GM04504 (cell line): Measurements from ENCODE around the gene BTBD16.

Experiments used
- DNase-seq: peaks from one replicate; pipeline ENCODE4 v3.0.0-alpha.2; 2012; ENCODE audit warnings: low read depth

Gene BTBD16

DNA sequence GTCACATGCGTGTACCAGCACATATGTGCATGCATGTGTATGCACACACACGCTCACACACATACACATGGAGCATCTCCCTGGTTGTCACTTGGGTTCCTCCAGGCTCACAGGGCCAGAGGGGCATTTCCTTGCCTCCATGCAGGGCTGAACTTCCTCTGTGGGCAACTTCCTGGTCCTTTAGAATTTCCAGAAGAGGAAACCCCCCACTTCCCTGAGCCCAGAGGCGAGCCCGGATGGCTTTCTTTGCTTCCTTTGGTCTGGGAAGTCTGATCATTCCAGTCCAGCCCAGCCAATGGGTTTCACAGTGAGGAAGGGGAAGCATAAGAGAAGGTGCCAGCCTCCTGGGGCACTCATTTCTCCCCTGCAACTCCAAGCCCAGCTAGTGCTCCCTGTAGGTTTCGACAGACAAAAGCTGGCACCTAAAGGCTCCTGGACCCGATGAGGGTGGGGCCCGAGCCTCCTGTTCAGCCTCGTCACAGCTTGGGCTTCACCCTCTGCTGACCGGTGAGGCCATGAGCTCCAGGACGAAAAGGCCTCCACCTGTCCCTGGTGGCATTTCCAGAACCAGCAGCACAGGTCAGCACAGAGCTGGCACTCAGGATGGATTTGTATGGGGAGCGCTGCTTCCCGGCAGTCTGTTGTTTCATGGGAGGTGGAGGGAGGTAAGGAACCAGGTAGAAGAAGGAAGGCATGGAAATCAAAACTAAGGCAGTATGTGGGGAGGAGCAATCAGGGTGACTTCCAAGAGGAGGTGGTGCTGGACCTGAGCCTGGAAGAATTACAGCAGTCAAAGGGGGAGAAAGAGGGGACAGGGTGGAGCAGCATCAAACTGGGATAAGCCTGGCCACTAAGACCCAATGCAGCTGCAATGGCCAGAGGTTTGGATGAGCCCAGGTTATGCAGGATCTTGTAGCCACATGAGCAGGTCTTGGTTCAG lies 23.7 kb downstream of the BTBD16 start:
- DNase-seq, result no peak

DNA sequence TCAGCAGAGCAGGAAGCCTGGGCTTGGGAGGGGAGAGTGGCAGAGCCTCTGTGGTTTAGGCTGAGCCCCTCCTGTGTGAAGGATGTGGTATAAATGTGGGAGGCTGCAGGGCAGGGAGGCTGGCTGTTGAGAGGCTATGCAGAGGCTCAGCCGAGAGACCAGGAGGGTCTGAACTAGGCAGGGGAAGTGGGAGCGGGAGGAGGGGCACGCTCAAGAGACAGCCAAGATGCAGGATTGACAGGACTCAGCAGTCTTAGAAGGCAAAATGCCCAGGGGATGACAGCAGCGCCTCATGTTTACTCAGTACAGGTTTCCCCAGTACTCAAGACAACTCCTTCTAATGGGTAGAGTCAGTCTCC lies 24.3 kb downstream of the BTBD16 start:
- DNase-seq, result no peak

DNA sequence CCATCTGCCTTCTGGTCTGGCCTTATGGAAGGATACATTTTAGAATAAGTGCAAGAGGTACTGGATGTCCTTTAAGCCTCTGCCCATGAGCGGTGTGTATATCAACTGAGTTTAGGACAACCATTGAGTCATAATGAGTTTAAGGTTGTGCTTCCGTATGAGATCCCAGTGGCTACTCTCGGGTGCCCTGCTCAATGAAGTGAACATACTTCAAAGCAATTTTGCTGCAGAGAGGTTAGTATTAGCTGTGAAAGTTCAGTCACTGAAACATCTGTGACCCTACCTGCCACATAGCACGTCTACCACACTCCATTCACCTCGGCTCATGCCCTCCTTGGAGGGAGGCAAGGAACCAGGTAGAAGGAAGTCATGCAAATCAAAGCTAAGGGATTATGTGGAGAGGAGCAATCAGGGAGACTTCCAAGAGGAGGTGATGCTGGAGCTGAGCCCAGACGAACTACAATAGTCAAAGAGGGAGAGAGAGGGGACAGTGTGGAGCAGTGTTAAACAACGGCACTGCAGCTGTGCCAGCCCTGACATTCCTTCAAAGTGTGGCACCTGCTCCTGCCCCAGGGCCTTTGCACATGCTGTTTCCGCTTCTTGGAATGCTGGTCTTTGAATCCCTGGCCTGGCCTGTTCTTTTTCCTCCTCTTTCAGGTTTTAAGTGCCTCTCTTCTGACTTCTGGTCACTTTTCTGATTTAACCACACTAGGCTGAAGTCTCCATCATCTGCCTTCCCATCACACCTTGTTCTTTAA lies 25.4 kb downstream of the BTBD16 start:
- no peak for DNase-seq

DNA sequence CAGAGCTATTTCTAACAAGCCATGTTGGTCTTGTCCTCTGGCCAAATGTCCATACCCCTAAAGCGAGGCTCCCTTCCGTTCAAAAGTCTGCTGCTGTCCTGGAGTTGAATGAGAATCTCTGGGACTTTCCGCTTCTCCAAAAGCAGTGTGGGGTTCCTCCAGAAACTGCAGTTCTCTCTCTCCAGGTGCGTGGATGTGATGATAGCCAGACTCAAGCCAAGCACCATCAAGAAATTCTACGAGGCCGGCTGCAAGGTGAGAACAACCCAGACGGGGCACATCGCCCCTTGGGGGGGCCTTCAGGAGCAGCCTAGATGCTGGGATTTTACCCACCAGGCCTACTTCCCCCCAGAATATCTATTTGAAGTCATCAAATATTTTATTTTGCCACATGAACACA lies 26.5 kb downstream of the BTBD16 start:
- DNase-seq, result no peak

DNA sequence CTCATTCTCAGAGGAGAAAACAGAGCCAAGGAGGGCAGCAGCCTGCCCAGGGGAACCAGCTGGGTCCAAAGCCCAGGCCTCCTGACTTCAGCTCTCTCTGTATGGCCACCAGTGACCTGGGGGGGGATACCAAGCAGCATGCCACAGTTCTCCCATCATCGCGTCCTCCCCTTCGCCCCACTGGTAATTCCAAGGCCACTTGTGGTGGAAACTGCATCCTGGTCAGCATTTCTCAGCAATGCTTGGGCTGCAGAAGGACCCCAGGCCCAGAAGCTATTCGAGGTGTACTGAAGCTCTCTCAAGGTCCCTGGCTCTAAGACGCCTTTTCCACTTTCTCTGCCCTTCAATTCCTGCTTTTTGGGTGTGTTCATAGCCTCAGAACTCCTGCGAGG lies 27.1 kb downstream of the BTBD16 start:
- no peak for DNase-seq

DNA sequence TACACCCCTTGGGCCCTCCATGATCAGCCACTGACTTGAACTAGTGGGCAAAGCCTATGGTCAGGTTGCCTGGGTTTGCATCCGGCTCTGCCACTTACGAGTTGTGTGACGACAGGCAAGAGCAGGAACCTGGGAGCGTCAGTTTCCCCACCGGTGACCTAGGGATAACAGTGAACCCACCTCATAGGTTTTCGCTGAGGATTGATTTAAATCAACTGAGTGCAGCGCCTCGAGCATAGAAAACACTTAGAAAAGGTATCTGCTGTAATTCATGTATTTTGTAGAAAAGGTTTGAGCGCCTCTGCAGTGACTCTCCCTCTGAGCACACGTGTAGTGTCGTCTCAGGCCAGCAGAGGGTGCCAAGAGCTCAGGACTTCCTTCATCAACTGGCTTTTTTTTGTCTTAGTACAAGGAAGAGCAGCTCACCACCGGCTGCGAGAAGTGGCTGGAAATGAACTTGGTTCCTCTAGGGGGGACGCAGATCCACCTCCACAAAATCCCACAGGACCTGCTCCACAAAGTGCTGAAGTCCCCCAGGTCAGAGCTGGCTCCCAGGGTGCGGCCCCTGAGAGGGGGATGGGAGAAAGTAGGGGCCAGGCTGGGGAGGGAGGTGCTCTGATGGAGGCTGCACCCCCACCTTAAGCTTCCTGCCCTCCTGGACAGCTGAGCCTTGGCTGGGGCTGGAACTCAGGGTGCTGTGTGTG lies 27.7 kb downstream of the BTBD16 start:
- DNase-seq, result peak; percentile 52

DNA sequence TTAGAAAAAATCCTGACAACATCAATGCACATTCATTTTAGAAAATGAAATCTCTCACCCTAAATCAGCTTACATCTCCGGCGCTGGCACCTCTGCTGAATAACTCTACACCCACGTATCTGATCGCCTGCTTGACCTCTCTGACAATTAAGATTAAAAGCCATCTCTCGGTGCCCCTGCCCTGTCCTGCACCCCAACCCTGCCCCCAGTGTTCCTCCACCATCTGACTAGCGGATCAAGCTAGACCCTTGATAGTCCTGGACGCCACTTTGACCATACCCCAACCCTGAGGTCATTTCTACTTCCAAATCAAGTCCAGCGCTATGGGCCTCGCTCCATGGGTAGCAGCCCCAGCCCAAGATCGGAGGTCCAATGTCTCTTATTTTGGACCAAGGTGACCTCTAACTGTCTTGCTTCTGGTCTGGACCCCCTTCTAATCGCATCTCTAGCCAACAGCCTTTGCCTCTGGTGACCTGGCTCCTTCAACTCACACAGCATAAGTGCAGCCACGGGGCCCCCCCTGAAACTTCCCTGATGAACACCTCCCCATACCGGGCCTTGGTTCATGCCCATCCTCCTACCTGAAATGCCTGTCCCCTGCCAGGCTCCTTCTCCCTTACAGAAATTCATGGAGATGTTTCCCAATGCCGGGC lies 28.5 kb downstream of the BTBD16 start:
- no peak for DNase-seq

DNA sequence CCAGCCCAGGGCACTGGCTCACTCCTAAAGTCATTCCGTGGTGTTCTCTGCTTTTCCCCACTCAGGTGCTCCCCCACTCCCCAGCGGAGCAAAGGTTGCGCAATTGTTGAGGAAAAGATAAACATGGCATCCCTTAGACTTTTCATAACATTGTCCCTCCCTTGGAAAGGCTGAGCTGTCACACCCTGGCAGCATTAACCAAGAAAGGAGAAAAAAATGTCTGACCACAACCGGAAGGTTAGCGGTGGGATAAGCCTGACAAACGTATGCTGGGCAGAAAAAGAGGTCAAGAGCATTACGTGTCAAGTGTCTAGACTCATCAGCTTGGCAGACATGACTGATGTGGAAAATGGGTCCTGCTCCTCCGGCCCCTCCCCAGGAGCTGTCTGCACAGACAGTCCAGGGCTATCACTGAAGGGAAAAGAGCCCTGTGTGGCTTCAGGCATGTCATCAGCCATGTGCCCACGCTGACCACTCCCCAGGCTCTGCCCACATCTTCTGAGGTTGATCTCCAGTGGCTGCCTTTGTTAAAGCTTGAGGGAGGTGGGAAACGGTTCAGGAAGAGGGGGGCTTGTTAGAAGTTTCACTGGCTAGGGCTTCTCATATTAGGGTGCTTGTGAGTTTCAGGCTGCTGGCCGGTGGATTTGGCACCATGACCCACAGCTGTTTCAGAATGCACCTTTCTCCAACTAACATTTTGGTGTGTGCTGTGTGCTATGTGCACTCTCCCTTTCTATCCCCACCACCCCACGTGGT lies 30.1 kb downstream of the BTBD16 start:
- peak; percentile 29 for DNase-seq

DNA sequence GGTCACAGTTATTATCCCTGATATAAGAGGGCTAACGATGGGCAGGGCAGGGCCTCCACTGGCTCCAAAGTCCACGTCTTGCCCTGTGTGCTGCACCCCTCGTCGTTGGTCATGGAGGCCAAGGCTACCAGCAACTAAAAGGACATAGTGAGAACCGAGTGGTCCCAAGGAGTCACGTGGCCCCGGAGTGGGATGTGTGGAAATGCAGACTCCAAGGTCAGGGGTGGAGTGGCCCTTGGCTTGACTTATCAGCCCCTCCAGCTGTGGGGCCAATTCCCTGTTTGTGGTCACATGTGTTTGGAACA lies 30.7 kb downstream of the BTBD16 start:
- DNase-seq, result no peak

DNA sequence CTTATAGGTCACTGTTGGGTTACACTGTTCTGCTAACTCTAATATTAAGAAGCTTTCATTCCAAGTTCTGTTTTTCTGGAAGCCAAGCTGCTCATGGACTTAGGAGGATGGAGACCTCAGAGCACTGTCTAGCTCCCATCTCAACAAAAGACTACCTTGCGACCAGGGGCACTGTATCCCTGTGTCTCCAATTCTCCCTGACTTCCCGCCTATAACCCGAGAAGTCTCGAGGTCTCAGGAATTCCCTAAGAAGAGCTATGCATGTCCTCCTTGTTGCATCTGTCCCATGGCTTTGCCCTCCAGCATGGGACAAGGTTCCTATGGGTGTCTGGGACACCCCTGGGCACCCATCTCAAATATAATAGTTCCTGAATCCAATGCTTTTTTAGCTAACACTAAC lies 31.2 kb downstream of the BTBD16 start:
- no peak for DNase-seq

DNA sequence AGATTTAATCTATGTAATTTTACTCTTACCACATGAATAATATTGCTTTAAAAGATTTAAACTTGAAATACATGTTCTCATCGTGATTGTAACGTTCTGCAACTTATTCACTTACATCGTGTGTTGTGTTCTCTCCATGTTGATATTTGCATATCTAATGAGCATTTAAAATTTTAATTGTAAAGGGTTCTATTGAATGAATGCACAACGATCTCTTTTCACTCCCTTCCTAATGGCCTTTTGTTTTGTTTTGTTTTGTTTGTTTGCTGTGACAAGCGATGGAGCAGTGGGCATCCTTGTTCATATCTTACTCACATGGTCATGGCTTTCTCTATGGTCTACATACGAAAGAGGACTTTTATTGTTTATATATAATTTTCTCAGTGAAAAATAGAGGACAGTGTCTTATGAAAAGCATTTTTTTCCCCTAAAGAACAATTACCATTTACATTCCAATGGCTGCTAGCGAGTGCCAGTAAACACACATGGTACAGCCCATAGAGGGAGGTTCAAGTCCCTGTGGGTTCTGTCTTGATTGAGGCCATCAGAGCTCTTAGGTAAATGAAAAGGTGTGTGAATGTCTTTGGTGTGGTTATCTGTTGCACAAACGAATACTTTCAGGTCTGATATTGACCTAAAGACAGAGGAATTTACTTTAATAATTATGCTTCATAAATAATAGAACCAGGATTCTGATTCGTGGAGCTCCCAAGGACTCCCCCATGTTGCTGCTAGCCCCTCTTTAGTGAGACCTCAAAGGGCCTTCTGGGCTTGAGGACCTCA lies 32.4 kb downstream of the BTBD16 start:
- no peak for DNase-seq

DNA sequence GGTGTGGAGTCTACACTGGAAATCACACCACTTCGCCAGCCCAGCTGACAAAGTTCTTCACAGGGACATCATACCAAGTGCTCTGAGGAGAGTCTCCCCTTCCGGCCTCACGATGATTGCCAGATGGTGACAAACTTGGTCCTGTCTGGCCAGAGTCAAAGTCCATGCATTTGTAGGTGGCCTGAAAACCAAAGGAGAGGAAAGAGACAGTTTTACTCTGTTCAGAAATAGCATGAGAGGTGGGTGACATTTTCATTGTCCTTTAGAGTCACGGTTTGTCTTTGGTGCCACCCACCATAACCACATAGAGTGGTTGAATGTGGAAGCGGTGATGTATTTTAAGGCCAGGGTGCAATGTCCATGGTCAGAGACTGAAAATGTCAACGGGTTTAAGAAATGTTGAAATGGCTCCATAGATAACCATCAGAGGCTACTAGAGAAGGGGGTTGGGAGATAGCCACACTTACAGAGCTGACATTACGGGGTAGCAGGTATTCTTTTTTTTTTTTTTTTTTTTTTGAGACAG lies 33.0 kb downstream of the BTBD16 start:
- no peak for DNase-seq

DNA sequence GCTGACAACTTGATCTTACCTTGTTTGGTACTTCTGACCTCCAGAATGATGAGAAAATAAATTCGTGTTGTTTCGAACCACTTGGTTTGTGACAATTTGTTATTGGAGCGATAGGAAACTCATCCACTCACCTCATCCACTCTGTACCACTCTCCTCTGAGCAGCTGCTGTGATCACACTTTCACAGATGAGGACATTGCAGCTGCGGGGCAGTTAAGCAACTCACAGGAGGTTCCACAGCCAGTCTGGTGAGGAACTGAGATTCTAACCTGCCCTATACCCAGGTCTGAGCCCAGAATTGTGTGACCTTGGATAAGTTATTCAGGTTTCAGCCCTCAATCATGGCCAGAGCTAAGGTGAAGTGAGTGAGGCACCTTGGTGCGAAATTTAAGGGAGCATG lies 35.2 kb downstream of the BTBD16 start:
- DNase-seq, result no peak

DNA sequence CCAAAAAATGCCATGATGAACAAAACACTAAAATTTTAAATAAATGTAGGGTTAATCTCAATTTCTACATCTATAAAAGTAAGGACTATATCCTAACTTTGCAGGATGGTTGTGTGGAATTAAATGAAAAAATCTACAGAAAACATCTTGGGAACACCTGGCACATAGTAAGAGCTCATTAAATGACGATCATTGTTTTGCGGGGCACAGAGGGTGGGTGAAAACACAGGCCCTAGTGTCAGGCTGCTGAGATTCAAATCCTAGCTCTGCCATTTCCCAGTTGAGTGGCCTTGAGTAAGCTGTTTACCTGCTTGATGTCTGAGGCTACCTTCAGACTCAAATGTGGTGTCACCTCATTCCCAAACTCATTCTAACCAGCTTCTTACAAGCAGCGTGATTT lies 35.6 kb downstream of the BTBD16 start:
- no peak for DNase-seq

DNA sequence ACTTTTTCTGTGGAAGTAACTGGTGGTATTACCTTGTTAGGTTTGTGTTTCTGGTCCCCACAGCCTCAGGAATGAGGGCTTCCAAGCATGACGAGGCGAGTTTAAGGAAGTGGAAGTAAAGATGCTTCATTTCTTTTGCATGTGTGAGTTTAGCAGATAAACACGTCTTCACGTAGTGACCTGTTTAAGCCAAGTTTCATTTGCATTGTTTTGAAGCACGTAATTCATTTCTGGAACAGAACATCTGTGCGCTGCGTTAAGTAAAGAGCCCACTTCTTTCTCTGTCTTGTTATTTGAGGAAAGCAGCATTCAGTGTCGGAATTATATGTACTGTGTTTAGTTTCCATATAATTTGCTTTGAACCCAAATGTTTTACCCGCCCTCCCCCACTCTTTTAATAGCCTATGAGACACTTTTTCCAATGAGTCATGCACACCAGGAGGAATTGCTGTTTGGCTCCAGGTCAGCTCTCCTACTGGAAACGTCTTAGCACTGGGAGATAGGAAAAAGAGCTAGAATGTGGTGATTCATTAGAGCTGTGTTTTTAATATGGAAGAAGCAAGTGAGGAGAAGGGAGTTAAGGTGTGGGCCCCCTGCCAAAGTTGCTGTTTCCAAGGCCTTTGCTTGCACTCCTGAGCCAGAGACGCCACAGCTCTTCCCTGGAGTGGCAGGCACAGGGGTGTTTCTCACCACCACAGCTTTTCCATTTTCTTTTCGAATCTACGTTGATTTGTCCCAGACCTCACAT lies 36.7 kb downstream of the BTBD16 start:
- DNase-seq, result peak; percentile 94

DNA sequence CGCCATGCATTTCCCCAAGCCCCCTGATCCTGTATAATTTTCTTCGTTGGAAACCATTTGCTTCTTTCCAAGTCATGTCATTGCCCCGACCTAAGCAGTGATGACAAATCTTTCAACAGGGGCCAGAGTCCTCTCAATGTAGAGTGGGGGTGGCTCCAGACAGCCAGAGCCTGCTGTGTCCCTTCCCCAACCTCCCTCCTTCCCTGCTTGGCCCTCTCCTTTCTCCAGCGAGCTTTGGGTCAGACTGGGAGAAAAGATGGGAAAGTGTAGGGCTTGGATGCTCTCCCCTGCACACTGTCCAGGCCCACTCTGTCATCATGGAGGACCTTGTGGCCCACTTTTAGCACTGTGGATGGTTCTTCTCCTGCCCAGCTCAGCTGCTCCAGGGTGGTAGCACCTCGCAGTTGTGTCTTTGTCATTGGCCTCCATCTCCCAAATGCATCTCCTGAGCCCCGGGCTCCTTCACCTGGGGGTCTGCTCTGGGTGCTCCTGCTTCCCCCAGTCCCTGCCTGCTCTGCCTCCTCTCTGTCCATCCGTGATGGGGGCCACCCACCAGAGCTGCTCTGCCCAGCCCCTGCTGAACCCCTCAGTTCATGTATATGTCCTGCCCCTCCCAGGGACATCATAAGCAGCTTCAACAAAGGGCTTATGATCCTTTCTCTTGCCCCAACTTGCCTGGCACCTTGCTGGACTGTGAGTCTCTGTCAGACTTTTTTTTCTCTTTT lies 37.5 kb downstream of the BTBD16 start:
- no peak for DNase-seq

DNA sequence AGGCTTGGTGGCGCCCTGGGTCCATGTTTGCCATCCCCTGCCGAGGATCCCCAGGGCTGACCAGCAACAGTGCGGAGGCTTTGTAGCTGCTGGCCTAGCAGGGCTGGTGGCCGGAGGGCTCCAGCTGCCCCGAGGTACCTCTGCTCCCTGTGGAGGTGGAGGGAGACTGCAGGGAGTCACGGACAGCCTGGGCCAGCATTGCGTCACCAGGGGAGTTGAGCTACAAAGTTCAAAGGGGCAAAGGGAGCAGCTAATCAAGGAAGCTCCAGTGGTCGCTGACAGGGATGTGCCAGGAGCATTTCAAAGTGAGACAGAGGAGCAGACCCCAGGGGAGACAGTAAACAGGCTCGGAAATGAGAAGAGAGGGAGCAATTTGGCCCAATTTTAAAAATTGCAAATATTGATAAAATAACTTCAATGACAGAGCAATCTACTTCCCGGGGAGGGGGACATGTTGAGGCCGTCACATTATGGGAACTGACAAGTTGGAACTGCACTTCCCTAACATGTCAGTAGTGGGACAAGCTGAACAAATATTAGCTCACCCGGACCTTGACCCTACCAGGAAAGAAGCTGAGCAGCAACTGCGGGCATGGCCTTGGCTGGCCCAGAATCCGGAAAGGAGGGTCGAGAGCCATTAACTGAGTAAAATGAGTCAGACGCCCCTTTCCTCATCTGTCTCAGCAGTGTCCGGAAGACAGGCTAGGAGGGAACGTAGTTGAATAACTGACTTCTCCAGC lies 39.4 kb downstream of the BTBD16 start:
- DNase-seq, result no peak

DNA sequence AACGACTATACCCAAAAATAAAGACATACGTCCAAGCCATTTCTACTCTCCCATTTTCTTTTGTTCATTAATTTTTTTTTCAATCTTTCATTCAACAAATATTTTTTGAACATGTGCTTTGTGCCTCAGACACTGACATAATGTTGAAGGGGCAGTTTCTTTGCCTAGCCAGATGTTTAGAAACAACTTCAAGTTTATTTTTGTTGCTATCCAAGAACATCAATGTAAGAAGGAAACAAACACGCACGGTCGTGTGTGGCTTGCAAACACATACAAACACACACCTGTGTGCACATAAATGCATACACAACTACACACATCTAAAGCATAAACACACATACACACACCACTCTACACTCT lies 39.9 kb downstream of the BTBD16 start:
- DNase-seq, result no peak

DNA sequence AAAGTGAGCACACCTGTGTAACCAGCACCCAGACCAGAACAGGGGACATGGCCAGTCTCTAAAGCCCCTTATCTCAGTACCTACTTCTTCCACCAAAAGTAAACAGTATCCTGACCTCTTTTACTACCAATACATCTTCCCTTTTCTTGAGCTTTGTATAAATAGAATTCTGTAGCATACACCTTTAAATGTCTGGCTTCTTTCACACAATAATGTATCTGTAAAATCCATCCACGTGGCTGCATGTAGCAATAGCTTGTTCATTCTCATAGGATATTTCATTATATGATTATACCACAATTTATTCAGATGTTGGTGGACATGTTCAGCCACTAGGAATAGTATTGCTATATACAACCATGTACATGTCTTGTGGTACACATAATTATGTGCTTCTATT lies 40.6 kb downstream of the BTBD16 start:
- no peak for DNase-seq
